KBM-7 (cell line): ENCODE measurements around the gene TRIM6.
"Not testable (repeated sequence)": the region's sequence is repeated elsewhere in the genome, so short reads cannot be mapped to it uniquely, and the experiment has no call there.

Experiments used
- DNase-seq: peaks from one replicate; pipeline ENCODE4 v3.0.0-alpha.2; 2015
- in situ Hi-C: fragments of 300-500 bp; cut with MboI; formaldehyde crosslinking; loops from 2 replicates; pipeline ENCODE4 v1.14.3; 2020; ENCODE audit warnings: low sequenced_read_pairs, low pct_unique_long_range_greater_than_20kb, mixed read lengths

Gene TRIM6

DNA sequence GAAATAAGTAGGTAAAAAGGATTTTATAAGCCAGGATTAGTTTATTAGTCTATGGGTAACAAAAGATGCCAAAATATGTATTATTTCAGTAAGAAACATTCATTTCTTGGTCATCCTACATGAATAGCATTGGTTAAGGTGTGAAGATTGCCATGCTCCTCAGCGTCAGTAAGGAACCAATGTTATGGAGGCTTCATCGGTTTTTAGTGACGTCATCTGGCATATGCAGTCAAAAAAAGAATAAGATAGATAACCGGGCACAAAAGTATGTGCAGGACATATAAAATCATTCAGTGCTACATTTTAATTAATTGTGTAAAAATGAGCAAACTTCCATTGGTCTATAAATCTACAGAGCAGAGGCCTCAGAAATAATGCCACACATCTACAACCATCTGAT, 59.0 kb downstream of the TRIM6 start:
- no peak for DNase-seq
- in situ Hi-C loops = no loop called here

DNA sequence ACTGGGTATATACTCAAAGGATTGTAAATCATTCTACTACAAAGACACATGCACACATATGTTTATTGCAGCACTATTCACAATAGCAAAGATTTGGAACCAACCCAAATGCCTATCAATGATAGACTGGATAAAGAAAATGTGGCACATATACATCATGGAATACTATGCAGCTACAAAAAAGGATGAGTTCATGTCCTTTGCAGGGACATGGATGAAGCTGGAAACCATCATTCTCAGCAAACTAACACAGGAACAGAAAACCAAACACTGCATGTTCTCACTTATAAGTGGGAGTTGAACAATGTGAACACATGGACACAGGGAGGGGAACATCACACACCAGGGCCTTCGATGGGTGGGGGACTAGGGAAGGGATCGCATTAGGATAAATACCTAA, 60.5 kb downstream of the TRIM6 start:
- in situ Hi-C loops, DNase-seq: not testable (repeated sequence)

DNA sequence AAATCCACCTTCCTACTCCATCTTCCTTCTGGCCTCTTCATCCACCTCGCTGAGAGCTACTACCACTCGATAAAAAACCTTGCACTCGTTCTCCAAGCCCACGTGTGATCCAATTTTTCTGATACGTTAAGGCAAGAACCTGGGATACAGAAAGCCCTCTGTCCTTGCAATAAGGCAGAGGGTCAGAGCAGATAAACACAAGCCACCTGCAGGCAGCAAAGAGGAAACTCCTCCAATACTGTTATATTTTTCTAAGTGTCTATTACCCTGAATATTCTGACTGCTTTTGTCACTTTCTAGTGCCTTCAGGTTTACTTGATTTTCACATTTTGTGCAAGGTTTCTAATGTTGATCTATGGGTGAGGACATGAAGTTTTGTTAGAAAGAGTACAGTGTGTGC, 61.9 kb downstream of the TRIM6 start:
- in situ Hi-C loops = no loop called here
- no peak for DNase-seq
